Measurements from ENCODE around the gene KLHL30.

KLHL30 gene

GRCh38 chr2:238167761-238168160 is 29.3 kb downstream of the KLHL30 start:
- Histone ChIP-seq H4K20me1 (ENCODE audit: insufficient read depth) (no peaks in the 10 kb centered on the region), H3K36me3 (ENCODE audit: insufficient read depth) (no peaks in the 10 kb centered on the region), H3K4me2 (no peak overlapping the region), H3K79me2 (ENCODE audit: insufficient read depth, low read depth) (no peaks in the 10 kb centered on the region), H3K4me3 (IDR thresholded peaks at IDR 0.05; ENCODE audit: insufficient read depth, low read depth, low read length) (no peak overlapping the region), H3K4me1 (ENCODE audit: low read depth, poor library complexity, severe bottlenecking) (peaks cover 5% of the 10 kb centered on the region), H3K27me3 (ENCODE audit: insufficient read depth, low read depth) (no peaks in the 10 kb centered on the region), H3K27ac (no peak overlapping the region), H2AFZ (ENCODE audit: low read depth) (no peak overlapping the region), H3K9ac (no peak overlapping the region)
- TF ChIP-seq, protein P1, sequence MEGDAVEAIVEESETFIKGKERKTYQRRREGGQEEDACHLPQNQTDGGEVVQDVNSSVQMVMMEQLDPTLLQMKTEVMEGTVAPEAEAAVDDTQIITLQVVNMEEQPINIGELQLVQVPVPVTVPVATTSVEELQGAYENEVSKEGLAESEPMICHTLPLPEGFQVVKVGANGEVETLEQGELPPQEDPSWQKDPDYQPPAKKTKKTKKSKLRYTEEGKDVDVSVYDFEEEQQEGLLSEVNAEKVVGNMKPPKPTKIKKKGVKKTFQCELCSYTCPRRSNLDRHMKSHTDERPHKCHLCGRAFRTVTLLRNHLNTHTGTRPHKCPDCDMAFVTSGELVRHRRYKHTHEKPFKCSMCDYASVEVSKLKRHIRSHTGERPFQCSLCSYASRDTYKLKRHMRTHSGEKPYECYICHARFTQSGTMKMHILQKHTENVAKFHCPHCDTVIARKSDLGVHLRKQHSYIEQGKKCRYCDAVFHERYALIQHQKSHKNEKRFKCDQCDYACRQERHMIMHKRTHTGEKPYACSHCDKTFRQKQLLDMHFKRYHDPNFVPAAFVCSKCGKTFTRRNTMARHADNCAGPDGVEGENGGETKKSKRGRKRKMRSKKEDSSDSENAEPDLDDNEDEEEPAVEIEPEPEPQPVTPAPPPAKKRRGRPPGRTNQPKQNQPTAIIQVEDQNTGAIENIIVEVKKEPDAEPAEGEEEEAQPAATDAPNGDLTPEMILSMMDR (conservative IDR thresholded peaks at IDR 0.05; ENCODE audit: low read depth, low read length): no peak

DNA sequence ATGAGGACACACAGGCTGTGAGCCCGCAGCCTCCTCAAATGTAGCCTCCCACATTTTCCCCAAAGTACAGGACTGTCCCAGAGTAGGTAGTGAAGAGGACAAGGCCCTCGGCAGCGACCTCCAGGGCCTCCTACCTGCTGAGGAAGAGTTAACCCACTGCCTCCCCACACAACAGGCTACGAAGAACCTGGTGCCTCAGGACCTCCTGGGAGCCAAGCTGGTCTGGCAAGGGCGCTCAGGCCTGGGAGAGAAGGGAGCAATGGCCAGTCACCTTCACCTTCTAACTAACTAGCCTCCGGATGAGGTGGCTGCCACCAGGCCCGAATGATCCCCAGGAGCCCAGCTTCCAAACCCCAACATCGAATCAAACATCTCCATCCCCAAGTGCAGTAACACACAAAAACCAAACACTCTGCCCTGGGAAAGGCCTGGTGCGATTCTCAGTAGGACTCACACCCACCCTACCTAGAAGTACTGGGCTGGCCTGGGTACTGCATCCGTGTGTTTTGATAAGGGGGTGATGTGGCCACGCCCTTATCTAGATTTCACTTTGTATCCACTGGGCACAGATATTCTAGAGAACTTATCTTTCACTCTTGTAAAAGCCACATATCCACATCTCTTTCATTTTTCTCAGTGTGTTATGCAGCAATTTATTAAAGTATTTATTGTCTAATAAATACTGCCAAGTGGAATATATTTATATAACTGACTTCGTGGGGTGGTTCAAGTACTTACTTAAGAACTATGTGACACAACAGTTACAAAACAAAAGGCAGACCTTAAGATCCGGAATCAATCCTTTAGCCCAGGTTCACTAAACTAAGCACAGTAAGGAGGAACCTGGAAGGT is 30.0 kb downstream of the KLHL30 start:
- no peak overlapping the region for H2AFZ ChIP-seq (ENCODE audit: low read depth)
- H3K27ac ChIP-seq: no peak overlapping the region
- H3K4me3 ChIP-seq (IDR thresholded peaks at IDR 0.05; ENCODE audit: insufficient read depth, low read depth, low read length): no peak overlapping the region
- H3K27me3 ChIP-seq (ENCODE audit: insufficient read depth, low read depth): no peaks in the 10 kb centered on the region
- no peak overlapping the region for H3K4me2 ChIP-seq
- H3K9ac ChIP-seq: no peak overlapping the region
- H3K4me1 ChIP-seq (ENCODE audit: low read depth, poor library complexity, severe bottlenecking): peaks cover 5% of the 10 kb centered on the region
- H3K79me2 ChIP-seq (ENCODE audit: insufficient read depth, low read depth): no peaks in the 10 kb centered on the region
- TF ChIP-seq, protein P1 (conservative IDR thresholded peaks at IDR 0.05; ENCODE audit: low read depth, low read length): no peak
- no peaks in the 10 kb centered on the region for H4K20me1 ChIP-seq (ENCODE audit: insufficient read depth)
- H3K36me3 ChIP-seq (ENCODE audit: insufficient read depth): no peaks in the 10 kb centered on the region

DNA sequence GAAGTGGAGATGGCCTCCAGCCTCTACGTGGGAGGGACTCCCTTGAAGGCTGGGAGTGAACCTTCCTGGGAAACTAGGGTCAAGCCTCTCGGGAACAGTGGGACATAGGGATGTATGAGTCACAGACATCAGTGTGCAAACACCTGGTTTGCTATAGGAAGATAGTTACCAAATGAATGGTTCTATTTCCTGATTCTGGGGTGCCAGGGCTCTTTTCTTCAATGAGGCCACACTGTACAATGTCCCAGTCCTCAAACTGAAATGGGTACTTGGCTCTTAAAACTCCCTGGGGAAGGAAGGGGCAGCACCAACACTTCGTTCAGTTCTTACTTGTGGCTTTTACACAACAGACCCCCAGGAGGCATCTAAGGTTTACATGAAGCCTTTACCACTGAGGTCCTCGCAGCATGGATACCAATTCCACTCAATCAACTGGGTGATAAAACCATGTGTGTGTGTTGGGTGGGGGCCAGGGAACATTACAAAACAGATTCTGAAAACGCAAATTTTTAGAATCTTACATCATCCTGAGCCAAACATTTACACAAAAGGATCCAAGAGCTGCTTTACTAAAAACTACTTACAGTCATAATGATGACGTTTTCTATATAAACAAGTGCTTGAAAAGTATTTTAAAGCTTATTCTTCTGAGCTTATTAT is 30.7 kb downstream of the KLHL30 start:
- Histone ChIP-seq H3K27ac (no peak overlapping the region), H2AFZ (ENCODE audit: low read depth) (no peak overlapping the region), H3K27me3 (ENCODE audit: insufficient read depth, low read depth) (no peaks in the 10 kb centered on the region), H3K4me1 (ENCODE audit: low read depth, poor library complexity, severe bottlenecking) (peaks cover 5% of the 10 kb centered on the region), H3K79me2 (ENCODE audit: insufficient read depth, low read depth) (no peaks in the 10 kb centered on the region), H4K20me1 (ENCODE audit: insufficient read depth) (no peaks in the 10 kb centered on the region), H3K9ac (no peak overlapping the region), H3K4me2 (no peak overlapping the region), H3K4me3 (IDR thresholded peaks at IDR 0.05; ENCODE audit: insufficient read depth, low read depth, low read length) (no peak overlapping the region), H3K36me3 (ENCODE audit: insufficient read depth) (no peaks in the 10 kb centered on the region)
- TF ChIP-seq, protein P1 (conservative IDR thresholded peaks at IDR 0.05; ENCODE audit: low read depth, low read length): no peak

DNA sequence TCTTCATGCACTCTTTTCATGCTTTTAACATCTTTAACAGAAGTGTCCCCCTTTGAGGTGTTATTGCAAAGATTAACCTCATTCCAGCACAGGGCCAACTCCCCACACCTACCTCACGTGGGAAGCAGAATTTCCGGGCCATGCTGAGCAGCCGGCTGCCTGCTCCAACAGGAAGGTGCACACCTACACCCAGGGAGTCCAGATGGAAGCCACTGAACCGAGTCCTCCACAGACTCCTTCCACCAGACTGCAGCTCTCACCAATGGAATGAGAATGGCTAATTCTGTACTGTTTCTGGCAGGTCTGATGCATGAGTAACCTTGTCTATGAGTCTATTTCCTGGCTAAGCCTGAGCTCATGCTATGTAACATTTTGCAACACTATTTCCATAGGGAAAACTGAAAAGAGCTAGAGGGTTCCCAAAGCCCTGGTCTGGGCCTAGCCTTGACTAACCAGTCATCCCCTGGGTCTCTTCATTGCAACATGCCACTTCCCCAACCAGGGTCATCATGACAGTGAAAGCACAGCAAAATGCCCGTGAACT is 31.3 kb downstream of the KLHL30 start:
- Histone ChIP-seq H3K4me2 (no peak overlapping the region), H3K79me2 (ENCODE audit: insufficient read depth, low read depth) (no peaks in the 10 kb centered on the region), H2AFZ (ENCODE audit: low read depth) (no peak overlapping the region), H3K27ac (no peak overlapping the region), H3K36me3 (ENCODE audit: insufficient read depth) (no peaks in the 10 kb centered on the region), H3K27me3 (ENCODE audit: insufficient read depth, low read depth) (no peaks in the 10 kb centered on the region), H4K20me1 (ENCODE audit: insufficient read depth) (no peaks in the 10 kb centered on the region), H3K4me3 (IDR thresholded peaks at IDR 0.05; ENCODE audit: insufficient read depth, low read depth, low read length) (no peak overlapping the region), H3K9ac (no peak overlapping the region), H3K4me1 (ENCODE audit: low read depth, poor library complexity, severe bottlenecking) (peaks cover 5% of the 10 kb centered on the region)
- TF ChIP-seq, protein P1 (conservative IDR thresholded peaks at IDR 0.05; ENCODE audit: low read depth, low read length): no peak
